ENCODE measurements around the gene RBMXL3.

RBMXL3 gene

GRCh38 chrX:115233497-115234455, 44.6 kb downstream of the RBMXL3 start, which contains the start of gene LRCH2:
LRCH2 (minus strand) TSS chrX:115234096; CDS start chrX:115234041, 55 bp downstream.
- peak; percentile 55 for DNase-seq

- no peak for DNase-seq
Observed at GRCh38 chrX:115234461-115234860, 45.3 kb downstream of the RBMXL3 start.

GRCh38 chrX:115236560-115236959, 47.4 kb downstream of the RBMXL3 start:
- no peak for DNase-seq

- no peak for DNase-seq
Observed at GRCh38 chrX:115237056-115237455, 47.8 kb downstream of the RBMXL3 start.
